OCI-LY1 (cell line): ENCODE data around the gene GJC3.
"Not testable (repeated sequence)": the region's sequence is repeated elsewhere in the genome, so short reads cannot be mapped to it uniquely, and the experiment has no call there.

Source experiments
- H2AFZ ChIP-seq: fragments of 200-600 bp; sonication (generic), shearing (Covaris generic); 2 replicates; pipeline ENCODE4 v1.6.0; 2014; ENCODE audit warnings: antibody characterized with exemption, mild to moderate bottlenecking, low read length
- H3F3A ChIP-seq: fragments of 200-600 bp; sonication (generic), shearing (Covaris generic); 2 replicates; pipeline ENCODE4 v1.6.0; 2014; ENCODE audit warnings: mild to moderate bottlenecking, antibody characterized with exemption, low read length, moderate library complexity; ENCODE audit not compliant: insufficient read depth
- H3K27ac ChIP-seq: fragments of 200-600 bp; sonication (generic); 2 replicates; pipeline ENCODE4 v1.5.1; 2014; ENCODE audit warnings: low read length, mixed run types, mild to moderate bottlenecking, low read depth; ENCODE audit not compliant: poor library complexity, severe bottlenecking
- H3K27me3 ChIP-seq: fragments of 200-600 bp; sonication (generic); 2 replicates; pipeline ENCODE4 v1.6.0; 2014; ENCODE audit warnings: antibody characterized with exemption, mild to moderate bottlenecking, low read length, moderate library complexity; ENCODE audit not compliant: insufficient read depth
- H3K36me3 ChIP-seq: fragments of 200-600 bp; sonication (generic); 2 replicates; pipeline ENCODE4 v1.6.1; 2014; ENCODE audit warnings: mild to moderate bottlenecking, antibody characterized with exemption, low read length, moderate library complexity, mixed read lengths; ENCODE audit not compliant: insufficient read depth
- H3K4me1 ChIP-seq: fragments of 200-600 bp; sonication (generic); 2 replicates; pipeline ENCODE4 v1.5.1; 2014; ENCODE audit warnings: mild to moderate bottlenecking, low read length, moderate library complexity; ENCODE audit not compliant: insufficient read depth, severe bottlenecking
- H3K4me2 ChIP-seq: fragments of 200-600 bp; sonication (generic), shearing (Covaris generic); 2 replicates; pipeline ENCODE4 v1.6.1; 2014; ENCODE audit warnings: low read length
- H3K4me3 ChIP-seq: fragments of 200-600 bp; sonication (generic); 2 replicates; pipeline ENCODE4 v1.5.1; 2014; ENCODE audit warnings: low read length, low read depth, mild to moderate bottlenecking, mixed read lengths; ENCODE audit not compliant: poor library complexity, severe bottlenecking
- H3K79me2 ChIP-seq: fragments of 200-600 bp; shearing (Covaris generic); 2 replicates; pipeline ENCODE4 v1.6.1; 2016; ENCODE audit warnings: mixed run types, low read length, mixed read lengths; ENCODE audit not compliant: insufficient read depth
- H3K9ac ChIP-seq: fragments of 200-600 bp; sonication (generic), shearing (Covaris generic); 2 replicates; pipeline ENCODE4 v1.6.1; 2014; ENCODE audit warnings: mild to moderate bottlenecking, low read length, mixed read lengths
- H3K9me2 ChIP-seq: fragments of 200-600 bp; sonication (generic), shearing (Covaris generic); 2 replicates; pipeline ENCODE4 v1.6.1; 2014; ENCODE audit warnings: low read depth, mild to moderate bottlenecking, low read length, mixed read lengths
- H3K9me3 ChIP-seq: fragments of 200-600 bp; shearing (Covaris generic); 2 replicates; pipeline ENCODE4 v1.6.1; 2014; ENCODE audit warnings: low read length, mixed read lengths
- H4K20me1 ChIP-seq: fragments of 200-600 bp; sonication (generic), shearing (Covaris generic); 2 replicates; pipeline ENCODE4 v1.6.0; 2016; ENCODE audit warnings: mild to moderate bottlenecking, low read length; ENCODE audit not compliant: insufficient read depth
- EZH2 ChIP-seq: fragments of 200-600 bp; sonication (generic), shearing (Covaris generic); IDR thresholded peaks from 2 replicates; pipeline ENCODE4 v1.8.0; 2017; ENCODE audit warnings: borderline replicate concordance, mixed run types, mild to moderate bottlenecking, antibody characterized with exemption, low read length, moderate library complexity, mixed read lengths
- TF ChIP-seq, protein P1 (sequence below): fragments of 200-600 bp; sonication (generic), shearing (Covaris generic); IDR thresholded peaks from 2 replicates; pipeline ENCODE4 v1.5.1; 2017; ENCODE audit warnings: mild to moderate bottlenecking, antibody characterized with exemption, low read length, moderate library complexity, mixed read lengths

The GJC3 gene

DNA sequence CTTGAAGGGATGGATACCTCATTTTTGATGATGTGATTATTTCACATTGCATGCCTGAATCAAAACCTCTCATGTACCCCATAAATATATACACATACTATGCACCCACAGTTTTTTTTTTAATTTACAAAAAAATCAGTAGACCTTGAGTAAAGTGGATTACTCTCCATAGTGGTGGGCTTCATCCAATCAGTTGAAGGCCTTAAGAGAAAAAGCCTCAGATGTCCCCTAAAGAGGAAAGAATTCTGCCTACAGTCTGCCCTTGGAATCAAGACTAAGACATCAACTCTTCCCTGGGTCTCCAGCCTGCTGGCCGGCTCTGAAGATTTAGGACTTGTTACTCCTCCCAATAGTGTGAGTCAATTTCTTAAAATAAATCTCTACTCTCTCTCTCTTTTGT is 45.3 kb upstream of the GJC3 start:
- Histone ChIP-seq H3K27me3 (no peaks in the 10 kb centered on the region), H3K36me3 (no peaks in the 10 kb centered on the region), H3K9ac (no peak overlapping the region), H3K27ac (no peak overlapping the region), H3K4me1 (no peaks in the 10 kb centered on the region), H4K20me1 (no peaks in the 10 kb centered on the region), H3K79me2 (no peaks in the 10 kb centered on the region), H3F3A (no peaks in the 10 kb centered on the region), H3K9me3 (no peaks in the 10 kb centered on the region), H3K4me2 (no peak overlapping the region), H3K9me2 (no peaks in the 10 kb centered on the region), H2AFZ (no peak overlapping the region), H3K4me3 (no peak overlapping the region)
- TF ChIP-seq, protein P1, sequence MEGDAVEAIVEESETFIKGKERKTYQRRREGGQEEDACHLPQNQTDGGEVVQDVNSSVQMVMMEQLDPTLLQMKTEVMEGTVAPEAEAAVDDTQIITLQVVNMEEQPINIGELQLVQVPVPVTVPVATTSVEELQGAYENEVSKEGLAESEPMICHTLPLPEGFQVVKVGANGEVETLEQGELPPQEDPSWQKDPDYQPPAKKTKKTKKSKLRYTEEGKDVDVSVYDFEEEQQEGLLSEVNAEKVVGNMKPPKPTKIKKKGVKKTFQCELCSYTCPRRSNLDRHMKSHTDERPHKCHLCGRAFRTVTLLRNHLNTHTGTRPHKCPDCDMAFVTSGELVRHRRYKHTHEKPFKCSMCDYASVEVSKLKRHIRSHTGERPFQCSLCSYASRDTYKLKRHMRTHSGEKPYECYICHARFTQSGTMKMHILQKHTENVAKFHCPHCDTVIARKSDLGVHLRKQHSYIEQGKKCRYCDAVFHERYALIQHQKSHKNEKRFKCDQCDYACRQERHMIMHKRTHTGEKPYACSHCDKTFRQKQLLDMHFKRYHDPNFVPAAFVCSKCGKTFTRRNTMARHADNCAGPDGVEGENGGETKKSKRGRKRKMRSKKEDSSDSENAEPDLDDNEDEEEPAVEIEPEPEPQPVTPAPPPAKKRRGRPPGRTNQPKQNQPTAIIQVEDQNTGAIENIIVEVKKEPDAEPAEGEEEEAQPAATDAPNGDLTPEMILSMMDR: no peak
- no peak for TF ChIP-seq EZH2

DNA sequence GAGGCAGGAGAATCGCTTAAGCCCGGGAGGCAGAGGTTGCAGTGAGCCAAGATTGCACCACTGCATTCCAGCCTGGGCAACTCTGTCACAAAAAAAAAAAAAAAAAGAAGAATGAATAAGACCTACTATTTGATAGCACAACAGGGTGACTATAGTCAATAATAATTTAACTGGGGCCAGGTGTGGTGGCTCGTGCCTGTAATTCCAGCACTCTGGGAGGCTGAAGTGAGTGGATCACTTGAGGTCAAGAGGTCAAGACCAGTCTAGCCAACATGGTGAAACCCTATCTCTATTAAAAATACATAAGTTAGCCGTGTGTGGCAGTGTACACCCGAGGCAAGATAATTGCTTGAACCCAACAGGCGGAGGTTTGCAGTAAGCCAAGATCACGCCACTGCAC is 44.4 kb upstream of the GJC3 start:
- H3K27ac ChIP-seq, H3K79me2 ChIP-seq, H3K27me3 ChIP-seq, H3F3A ChIP-seq, H3K4me2 ChIP-seq, H3K4me3 ChIP-seq, H3K36me3 ChIP-seq, H3K9ac ChIP-seq, H3K9me3 ChIP-seq, H3K4me1 ChIP-seq, H2AFZ ChIP-seq, H4K20me1 ChIP-seq, H3K9me2 ChIP-seq: not testable (repeated sequence)

DNA sequence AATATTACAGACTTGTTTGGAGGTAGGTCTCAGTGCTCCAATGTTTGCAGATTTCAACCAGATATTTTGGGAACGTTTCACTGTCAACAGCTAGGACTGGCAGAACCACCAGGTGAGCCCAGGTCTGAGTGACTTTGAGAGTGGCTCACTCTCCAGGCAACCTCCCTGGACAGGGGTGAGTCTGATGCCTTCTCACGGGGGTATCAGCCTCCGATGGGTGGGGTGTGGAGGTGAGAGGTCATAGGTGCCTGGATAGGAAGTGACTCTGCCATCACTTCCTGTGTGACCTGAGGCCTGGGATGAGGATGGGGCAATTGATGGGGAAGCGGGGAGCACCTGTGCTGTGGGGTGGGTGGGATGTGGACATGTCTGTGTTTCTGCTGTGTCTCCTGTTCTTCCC is 41.8 kb upstream of the GJC3 start:
- Histone ChIP-seq H3K9ac (no peak overlapping the region), H3K79me2 (no peaks in the 10 kb centered on the region), H4K20me1 (no peaks in the 10 kb centered on the region)

DNA sequence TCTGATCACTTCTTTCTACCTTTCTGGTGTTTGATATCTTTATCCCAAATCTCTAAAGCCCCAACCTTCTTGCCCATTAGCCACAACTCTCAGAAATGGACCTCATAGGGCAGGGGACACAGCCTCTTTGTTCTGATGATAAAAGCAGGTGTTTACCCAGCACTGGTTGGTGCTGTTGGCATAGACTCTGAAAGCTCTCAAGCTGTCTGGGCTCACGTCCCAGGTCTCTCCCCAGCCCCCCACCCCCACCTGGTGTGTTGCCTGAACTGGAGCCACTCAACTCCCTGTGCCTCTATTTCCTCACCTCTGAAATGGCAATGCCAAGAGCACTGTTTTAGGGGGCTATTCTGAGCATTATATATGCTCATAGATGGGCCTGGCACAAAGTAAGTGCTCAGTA is 40.4 kb upstream of the GJC3 start:
- H3K4me3 ChIP-seq, H3K27me3 ChIP-seq, H3K9ac ChIP-seq, H3K4me2 ChIP-seq, H3K27ac ChIP-seq, H3K9me2 ChIP-seq, H3F3A ChIP-seq, H4K20me1 ChIP-seq, H3K79me2 ChIP-seq, H3K4me1 ChIP-seq, H3K36me3 ChIP-seq, H3K9me3 ChIP-seq, H2AFZ ChIP-seq: not testable (repeated sequence)

More for the DNA sequence above, 41.8 kb upstream of the GJC3 start:
- Histone ChIP-seq H3K4me3 (no peak overlapping the region), H3K9me3 (no peaks in the 10 kb centered on the region), H3K36me3 (no peaks in the 10 kb centered on the region), H3K9me2 (no peaks in the 10 kb centered on the region), H3K27ac (no peak overlapping the region), H3K27me3 (no peaks in the 10 kb centered on the region), H3K4me2 (no peak overlapping the region), H2AFZ (no peak overlapping the region), H3F3A (no peaks in the 10 kb centered on the region), H3K4me1 (no peaks in the 10 kb centered on the region)
- no peak for TF ChIP-seq EZH2
- TF ChIP-seq, protein P1: no peak
